HTERT RPE-1 (cell line): ENCODE data around the gene SOST.

Experiments
- in situ Hi-C: fragments of 300-500 bp; cut with MboI; formaldehyde crosslinking; loops from 4 replicates; pipeline ENCODE4 v1.14.3; 2020; ENCODE audit warnings: low sequenced_read_pairs

The SOST gene

DNA sequence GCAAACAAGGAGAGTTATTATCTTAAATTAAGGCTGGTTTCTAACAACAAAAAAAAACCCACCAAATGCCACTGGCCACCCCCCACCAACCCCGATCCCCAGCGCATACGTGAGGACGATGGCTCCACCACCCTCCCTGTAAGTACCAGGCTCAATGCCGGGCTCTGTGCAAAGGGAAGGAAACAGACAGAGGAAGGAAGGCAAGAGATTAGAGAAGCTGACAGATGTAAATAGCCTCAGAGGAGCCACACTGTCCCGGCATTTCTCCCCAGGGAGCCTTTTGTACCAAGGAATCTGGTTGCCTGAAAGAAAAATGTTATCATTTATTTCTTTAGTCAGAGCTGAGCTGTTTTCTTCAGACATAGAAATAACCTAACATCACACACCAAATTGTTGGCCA lies 13.1 kb downstream of the SOST start:
- in situ Hi-C loops = no loop called here

DNA sequence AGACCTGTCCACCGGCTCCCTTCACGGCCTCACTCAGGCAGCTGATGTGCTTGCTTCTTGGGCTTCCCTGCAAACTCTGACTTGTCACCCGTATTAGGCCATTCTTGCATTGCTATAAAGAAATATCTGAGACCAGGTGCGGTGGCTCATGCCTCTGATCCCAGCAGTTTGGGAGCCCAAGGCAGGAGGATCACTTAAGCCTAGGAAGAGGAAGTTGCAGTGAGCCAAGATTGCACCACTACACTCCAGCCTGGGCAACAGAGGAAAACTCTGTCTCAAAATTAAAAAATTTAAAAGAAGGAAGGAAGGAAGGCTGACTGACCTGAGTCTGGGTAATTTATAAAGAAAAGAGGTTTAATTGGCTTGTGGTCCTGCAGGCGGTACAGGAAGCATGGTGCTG lies 17.0 kb downstream of the SOST start:
- in situ Hi-C loops = no loop called here

DNA sequence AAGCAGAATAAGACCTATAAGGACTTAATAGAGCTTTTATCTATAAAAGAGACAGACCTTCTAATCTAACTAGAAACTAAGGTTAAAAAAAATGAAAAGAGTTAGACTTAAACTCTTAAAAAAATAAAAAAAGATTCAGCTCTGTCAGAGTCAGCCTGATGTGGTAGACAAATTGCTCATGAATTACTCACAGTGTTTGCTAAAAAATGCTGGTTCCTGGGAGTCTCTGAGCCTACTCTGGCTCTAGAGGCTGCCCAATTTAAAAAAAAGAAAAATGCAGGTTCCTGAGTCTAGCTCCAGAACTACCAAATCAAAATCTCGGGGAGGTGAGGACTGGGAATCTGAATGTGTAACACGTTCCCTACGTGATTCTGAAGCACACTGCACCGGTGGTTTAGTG lies 18.1 kb downstream of the SOST start:
- in situ Hi-C loops = no loop called here

DNA sequence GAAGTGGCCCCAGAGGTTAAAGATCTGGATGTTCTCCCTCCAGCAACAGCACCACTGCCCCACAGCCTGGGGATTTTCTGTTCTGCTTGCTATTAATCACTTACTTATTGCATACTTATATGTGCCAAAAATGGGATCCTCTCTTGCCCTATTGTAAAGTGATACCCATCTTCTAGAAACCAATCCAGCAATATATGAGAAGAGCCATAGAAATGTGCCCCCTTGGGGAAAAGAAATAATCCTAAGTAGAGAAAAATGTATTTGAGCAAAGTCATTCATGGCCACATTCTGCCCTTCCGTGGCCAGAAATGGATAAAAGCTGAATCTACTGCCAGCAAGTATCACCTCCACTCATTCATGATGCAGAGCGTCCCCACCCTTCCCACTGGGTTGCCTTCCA lies 20.9 kb downstream of the SOST start:
- in situ Hi-C loops = no loop called here

DNA sequence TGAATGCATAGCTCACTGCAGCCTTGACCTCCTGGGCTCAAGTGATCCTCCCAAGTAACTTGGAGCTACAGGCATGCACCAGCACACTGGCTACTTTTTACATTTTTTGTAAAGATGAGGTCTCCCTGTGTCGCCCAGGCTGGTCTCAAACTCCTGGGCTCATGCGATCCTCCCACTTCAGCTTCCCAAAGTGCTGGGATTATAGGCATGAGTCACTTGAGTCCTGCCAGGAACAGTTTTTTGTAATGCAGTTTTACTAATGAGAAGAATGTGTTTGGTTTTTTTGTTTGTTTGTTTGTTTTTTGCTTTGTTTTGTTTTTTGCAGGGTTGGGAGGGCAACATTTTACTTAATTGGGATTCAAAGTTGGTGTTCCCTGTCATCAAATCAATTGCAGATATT lies 22.2 kb downstream of the SOST start:
- in situ Hi-C loops = no loop called here

DNA sequence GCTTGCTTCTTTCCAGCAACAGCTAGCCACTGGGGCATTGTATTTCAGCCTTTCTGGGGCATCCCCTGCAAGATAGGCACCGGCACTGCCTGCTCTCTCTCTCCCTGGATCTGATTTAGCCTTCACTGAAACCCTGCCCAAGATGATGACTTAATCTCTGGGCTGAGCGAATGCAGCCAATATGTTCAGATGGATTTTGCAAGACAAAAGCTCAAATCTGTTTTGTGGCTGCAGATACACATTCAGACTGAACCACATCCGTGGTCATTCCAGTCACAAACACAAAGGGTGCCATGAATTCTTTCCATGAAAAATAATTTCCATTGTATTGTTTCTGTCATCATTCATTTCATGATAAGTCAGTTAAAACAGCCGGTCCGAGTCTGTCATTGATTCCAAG lies 24.2 kb downstream of the SOST start:
- in situ Hi-C loops = no loop called here

DNA sequence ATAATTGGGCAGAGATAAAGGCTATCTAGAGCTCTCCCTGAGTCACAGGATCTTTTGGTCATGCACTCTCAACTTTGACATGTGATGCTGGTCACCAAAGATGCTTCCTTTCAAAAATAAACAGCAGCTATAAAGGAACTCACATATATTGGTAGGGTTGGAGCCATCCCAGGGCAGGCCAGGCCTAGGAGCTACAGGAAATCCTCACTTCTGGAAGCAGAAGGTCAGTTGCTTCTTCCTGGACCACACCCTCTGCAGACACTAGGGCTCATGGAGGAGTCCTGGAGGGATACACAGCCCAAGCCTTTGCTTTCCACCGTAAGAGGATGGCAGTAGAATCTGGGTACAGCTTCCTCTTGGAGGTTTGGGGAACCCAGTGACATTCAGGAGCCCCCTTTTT lies 24.6 kb downstream of the SOST start:
- in situ Hi-C loops = no loop called here

DNA sequence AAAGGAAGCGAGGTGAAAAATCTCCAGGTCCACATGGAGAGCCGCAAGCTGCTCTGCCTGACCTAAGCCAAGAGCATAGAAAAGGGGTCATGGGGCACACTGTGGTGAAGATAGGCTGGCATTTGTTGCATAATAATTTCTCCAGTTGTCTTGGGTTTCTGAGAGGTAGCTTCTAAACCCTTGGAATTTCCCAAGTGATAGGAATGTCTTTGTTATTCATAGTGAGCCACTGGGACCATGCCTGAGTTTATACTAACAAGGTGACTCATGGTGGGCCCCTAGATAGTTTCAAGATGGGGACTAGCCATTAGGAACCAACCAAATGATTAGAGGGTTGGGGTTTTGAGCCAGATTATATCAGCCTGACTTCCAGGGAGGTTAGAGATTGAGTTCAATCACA lies 25.6 kb downstream of the SOST start:
- in situ Hi-C loops = no loop called here

DNA sequence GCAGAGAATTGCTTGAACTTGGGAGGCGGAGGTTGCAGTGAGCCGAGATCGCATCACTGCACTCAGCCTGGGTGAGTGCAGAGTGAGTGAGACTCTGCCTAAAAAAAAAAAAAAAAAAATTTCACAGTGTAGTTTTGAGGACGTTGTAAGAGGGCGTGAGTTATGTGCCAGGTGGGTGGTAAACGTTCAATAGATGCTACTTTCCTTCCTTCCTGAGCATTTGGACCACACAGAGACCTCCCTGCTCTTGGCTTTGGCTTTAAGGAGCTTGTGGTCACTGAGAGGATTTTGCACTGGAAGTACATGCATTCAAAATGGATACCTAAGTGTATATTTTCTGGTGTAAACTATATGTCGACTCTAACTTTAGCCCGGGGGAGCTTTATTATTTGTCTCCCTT lies 30.5 kb downstream of the SOST start:
- in situ Hi-C loops = no loop called here

DNA sequence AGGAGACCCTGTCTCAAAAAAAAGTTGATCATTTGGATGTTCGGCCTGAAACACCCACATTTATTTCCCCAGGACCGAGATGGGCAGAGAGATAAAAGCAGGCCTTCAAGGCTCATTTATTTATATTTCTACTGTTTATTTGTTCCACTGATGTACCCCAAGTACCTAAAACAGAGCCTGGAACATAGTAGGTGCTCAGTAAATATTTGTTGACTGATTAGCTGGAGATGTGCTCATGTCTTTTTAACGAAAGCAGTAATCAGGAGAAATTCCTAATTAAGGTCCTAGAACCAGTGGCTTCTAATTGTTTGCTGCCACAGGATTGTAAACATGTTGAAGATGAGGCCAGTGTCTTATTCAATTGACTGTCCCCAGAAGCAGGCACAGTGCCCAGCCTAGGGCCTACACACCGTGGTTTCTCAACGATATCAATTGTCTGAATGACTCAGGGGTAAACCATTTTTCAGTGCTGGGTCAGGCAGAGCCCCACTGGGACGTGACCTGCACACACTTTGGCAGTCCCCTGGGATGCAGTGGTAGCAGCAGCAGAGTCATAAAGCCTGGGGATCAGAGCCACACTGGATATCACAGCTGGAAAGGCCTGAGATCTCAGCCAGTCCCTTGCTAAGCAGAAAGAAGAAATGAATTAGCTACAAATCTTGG lies 34.8 kb downstream of the SOST start:
- in situ Hi-C loops = no loop called here

DNA sequence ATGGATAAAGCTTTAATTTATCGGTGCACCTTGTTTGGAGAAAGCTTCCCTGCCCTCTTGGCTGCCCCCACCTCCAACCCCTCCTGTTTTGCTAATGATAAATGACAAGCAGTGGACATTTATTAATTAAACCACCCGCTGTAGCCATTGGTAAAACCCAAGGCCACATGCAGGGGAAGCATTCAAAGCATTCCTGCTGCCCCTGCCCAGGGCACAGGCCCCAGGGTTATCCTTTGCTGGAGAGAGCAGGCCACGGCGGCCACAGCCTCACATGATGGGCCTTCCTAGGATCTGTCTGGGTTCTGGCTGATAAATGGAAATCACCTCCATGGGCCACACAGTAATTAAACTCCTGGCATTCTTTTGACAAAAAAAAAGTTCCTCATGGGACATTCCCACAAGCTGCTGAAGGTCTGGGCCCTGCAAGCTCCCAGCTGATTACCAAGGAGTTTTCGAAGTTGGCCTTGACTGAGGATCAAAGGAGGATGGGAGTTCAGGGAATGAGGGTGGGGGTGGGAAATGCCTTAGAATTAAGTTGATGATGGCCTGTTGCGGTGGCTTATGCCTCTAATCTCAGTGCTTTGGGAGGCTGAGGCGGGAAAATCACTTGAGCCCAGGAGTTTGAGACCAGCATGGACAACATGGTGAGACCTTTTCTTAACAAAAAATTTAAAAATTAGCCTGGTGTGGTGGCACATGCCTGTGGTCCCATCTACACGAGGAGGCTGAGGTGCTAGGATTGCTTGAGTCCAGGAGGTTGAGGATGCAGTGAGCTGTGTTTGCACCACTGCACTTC lies 35.5 kb downstream of the SOST start:
- in situ Hi-C loops = no loop called here

DNA sequence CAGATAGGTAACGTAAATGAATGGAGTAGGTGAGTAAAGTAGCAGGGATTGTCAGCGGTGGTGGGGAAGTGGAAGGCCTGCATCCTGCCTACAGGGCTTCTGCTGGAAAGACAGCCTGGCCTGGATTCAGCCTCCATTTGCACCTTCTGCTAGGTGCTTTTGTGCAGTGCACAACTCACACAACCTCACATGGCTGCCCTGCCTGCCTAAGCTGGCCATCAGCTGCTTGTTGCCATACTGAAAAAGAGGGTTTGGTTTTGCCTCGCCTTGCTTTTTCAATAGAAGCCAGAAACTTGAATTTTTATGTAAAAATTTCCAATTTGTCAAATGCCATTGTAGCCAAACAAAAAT lies 36.3 kb downstream of the SOST start:
- in situ Hi-C loops = no loop called here

DNA sequence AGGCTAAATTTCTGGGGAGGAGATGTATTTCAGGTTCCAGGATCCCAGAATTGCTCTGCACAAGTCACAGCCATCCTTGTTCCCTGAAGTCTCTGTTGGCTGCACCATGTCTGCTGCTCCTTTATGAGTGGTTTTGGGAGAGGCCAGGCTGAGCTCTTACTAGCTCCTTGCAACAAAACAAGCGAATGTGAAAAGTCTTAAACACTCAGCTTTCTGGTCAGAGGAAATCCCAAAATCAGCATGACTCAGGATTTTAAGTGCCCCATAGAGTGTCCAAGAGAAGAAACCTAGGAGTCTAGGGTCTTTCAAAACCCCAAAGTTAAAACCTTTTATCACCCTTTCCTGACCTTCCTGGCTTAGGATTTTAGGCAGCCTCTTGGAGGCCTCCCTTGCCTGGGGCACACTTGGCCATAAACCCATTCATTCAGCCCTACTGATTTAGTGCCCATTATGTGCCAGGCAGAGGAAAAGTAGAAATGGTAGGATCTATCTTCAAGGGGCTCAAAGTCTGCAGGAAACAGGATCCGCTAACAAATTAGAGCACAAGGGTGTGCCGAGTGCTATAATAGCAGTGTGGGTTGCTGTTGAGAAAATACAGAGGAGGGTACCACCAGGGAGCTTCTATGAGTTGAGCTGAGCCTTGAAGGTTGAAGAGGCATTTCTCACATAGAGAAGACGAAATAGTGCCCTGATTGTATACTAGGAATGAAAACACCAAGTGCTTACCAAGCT lies 36.9 kb downstream of the SOST start:
- in situ Hi-C loops = no loop called here

DNA sequence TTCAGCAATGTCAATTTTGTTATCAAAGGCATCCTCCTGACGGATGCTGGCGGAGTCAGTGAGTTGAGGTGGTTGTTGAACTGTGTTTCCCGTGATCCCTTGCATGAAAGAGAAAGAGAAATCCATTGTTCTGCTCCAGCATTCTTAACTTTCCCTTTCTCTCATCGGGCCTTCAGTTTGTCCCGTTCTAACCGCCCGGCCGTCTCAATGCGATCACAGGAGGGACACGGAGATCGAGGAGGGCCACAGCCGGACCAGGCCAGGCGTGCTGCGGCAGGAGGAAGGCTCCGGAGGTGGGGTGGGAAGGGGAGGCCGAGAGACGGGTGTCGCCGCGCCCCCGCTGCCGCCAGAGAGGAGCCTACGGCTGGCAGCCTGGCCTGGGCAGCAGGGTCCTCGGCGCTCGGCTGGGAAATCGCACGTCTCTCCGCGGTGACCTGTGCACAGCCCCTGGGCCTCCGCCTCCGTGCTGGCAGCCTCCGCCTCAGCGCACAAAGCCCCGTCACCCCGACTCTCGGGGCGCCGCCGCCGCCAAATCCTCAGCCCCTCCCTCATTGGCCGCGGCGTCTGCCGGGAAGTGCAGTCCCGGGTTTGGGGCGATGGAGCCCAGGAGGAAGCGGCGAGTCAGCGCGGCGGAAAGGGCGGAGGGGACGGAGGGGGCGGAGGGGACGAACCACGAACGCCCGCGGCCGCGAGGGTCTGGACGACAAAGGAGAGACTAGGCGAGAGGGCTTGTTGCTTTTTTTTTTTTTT lies 38.1 kb downstream of the SOST start:
- in situ Hi-C loops = no loop called here

DNA sequence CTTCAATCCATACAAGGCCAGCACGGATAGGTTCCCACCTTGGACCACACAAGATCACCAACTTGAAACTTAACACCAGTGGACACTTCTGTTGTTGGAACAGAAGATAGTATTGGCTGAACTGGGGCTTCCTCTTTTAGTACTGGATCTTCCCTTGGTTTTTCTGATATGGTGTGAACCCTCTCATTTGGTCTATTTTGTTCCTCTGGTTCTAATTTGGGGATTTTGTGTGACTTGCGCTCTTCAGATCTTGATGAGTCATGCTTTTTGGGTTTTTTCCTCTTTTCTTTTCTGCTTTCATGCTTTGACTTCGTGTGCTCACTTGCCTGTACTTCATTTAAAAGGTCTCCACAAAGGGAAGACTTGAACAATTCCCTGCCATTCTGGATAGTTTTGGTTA lies 39.0 kb downstream of the SOST start:
- in situ Hi-C loops = no loop called here

DNA sequence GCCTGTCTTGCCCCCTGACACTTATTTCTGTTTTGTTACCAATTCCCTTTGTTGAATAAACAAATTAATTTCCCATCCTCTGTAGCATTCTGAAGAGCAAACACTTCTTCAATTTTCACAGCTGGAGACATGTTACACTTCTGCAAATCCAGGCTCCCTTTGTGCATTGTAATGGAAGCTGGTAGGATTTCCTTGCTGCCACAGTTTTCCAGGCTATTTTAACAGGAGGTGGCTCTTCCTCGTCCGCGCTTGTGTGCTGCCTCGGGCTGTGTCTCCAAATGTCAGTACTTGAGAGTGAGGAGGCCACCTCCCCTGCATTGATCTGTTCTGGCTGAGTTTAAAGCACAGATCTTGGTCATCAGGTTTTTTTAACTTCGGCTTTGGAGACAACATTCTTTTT lies 40.0 kb downstream of the SOST start:
- in situ Hi-C loops = no loop called here

DNA sequence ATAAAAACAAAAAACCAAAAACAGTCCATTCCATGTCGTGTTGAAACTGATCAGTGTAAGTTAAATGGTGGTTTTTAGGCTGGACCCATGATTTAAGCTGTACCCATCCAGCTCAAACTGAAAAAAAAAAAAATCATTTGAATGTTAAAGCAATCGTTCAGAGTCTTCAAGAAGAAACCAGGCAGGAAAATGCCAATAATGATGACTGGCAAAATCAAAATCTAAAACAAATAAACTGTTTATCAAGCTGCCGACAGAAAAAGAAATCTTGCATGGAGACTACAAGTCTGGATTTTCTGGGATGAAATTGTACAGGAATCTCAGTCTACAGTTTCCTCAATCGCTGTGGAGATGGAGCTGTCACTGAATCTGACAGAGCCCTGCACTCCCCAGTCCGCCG lies 40.7 kb downstream of the SOST start:
- in situ Hi-C loops = no loop called here

DNA sequence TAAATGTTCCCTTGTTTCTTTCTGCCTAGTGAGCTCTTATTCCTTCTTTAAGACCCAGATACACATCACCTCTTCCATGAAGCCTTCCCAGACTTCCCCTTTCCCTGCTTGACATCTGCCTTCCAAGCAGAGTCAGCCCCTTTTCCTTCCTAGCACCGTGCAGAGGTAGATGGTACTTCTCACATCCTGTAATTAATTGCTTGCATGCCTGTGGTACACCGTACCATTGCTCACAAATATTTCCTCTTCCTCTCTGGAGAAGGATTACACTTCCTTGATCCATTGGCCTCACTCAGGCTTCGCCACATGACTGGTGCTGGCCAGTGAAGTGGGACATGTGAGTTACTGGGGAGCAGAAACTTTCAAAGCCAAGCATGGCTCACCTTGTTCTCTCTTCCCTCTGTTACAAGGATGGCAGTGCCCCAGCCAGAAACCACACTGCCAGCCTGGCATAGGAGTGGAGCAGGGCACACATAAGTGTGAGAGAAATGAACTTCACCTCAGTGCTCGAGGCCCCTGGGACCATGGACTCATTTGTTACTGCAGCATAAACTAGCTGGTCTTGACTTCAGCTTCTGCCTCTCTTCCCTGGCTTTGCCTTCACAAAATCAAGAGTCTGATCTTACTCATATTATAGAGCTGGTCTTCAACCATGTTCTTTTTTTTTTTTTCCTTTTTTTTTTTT lies 44.0 kb downstream of the SOST start:
- in situ Hi-C loops = no loop called here

DNA sequence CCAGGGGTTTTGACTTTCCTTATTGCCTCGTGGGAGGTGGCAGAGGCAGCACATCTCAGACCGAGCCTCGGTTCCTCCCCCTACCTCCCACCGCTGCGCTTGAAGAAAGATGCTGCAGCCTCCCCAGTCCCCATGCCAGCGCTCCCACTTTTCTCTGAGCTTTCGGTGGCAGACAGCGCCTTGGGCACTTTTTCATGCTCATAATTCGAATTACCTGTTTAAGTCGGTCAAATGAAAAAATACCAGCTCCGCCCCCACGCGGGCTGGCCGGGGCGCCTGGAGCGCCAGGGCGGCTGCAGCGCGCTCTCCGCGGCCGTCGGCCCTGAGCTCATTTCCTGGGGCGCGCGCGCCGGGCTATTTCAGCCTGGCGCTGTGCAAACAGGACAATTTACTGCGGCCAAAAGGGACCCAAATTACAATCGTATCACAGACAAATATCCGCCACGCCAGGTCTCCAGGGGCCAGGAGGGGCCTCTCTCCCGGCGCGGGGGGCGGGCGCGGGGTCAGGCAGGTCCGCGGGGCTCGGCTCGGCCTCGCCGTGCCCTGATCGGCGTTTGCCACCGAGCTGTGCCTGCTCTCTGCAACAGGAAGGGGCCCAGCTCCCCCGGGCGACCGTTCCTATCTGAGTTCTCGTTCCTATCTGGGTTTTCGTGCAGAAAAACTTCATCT lies 45.0 kb downstream of the SOST start:
- in situ Hi-C loops = no loop called here

DNA sequence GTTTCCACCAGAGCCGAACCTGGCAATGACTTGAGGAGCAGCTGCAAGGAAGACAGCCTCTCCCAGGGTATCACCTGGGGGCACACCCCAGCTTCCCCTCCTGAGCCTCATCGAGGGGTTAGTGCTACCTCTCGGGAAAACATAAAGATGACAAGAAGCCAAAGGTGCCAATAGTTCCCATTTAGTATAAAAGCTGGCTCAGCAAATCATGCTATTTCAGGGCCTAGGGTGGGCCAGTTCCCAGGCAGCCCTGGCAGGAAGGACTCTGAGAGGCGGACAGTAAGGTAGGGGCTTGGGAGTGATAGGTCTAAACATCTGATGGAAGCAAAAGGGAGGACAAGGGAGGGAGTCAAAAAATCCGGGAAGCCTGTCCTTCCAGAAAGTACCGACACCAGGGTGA lies 46.2 kb downstream of the SOST start:
- in situ Hi-C loops = no loop called here
